ENCODE data around the gene TRPM8. TPM values are rescaled to one million over a fixed set of nuclear protein-coding genes. Genes with fewer than 3 reads are reported as not detected.
"Not testable (repeated sequence)": the region's sequence is repeated elsewhere in the genome, so short reads cannot be mapped to it uniquely, and the experiment has no call there.

The TRPM8 gene
- polyA plus RNA-seq, 3 donors, result 0.06 to 0.08 TPM; not detected in 1

DNA sequence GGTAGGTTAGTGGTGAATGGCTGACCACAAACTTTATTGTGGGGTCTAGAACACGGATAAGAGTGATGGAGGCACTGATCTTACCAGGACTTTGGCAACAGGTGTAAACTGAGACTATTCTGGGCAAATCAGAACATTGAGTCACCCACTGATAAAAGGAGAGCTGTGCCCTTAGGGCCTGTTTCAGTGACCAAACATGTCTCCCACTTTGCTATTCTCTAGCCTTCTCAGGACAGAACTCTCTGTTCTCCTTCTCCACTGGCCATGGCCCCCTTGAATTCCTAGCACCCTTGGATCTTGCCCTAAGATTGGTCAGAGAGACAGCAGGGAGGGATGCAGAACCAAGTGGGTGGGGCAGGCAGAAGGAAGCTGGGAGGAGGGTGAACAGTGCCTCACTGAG is 18.3 kb downstream of the TRPM8 start:
- no peak for DNase-seq (ENCODE audit: low read depth in 3 of 3, low spot score in 2 of 3)

DNA sequence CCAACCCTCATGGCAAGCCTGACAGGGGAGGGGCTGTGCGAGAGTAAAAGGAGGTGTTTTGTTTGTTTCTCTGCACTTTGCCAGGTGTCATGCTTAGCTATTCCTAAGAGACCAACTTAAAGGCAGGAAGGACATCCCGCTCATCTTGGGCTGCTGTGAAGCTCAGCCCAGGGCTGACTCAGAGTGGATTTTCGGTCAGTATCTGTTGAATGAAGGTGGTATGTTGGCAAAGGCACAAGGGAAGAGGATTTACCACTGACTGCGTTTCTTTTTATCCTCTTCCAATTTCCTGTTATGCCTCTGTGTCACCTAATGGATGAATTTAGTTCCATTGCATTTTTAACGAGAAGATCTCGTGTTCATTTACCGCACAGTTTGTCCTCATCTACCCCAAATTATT is 18.9 kb downstream of the TRPM8 start:
- no peak for DNase-seq (ENCODE audit: low read depth in 3 of 3, low spot score in 2 of 3)

DNA sequence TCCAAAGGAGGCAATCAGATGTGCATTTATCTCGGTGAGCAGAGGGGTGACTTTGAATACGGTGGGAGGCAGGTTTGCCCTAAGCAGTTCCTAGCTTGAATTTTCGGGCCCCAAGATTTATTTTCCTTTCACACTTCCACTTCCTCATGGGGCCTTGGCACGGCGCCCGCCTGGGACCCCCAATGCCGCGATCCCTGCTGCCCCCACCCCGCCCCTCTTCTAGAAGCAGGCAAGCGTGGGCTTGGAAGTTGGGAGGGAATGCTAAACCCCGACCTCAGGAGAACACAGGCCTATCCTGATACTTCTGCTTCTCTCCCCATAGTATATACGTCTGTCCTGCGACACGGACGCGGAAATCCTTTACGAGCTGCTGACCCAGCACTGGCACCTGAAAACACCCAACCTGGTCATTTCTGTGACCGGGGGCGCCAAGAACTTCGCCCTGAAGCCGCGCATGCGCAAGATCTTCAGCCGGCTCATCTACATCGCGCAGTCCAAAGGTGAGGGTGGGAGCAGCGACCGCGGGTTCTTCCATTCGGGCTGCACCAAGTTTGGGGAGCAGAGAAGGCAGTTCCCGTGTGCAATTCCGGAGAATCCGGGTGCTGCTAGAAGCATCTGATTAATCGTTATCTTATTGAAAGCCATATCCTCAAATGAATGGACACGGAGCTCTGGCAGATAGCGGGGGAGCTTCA is 21.6 kb downstream of the TRPM8 start:
- DNase-seq (ENCODE audit: low read depth in 3 of 3, low spot score in 2 of 3), result no peak

DNA sequence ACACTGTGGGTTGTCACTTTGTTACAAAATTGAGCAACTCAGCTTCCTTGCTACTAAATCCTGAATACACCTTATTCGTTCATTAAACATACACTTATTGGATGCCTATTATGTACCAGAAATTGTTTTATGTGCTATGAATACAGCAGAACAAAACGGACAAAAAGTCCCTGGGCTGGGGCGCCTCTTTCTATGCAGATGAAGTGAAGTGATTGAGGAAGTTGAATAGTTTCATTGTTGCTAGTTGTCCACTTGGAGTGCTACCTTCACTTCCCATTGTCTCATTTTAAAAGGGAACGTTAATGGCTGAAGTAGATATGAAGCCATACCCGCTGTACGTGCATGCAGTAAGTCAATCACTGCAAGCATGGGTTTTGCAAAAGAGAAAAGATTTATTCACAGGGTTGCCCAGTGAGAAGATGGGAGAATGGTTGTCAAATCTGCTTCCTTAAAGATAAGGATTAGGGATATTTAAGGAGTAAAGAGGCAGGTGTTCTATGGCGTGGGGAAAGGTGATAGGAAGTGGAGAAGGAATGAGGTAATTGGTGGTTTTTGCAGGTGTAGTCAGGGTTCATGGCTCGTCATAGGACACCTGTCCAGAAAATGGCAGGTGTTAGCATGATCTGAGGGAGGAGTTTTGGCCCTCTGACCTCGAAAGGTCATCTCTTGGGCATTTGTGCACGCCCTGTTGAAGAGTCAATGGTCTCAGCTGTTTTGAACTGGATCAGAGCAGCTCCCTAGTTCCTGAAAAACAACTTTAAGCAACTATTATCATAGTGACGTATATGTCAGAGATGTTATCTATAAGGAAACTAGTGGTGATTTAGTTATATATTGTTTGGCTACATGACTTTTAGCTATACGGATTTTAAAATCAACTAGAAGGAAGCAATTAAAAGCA is 23.5 kb downstream of the TRPM8 start:
- DNase-seq (ENCODE audit: low read depth in 3 of 3, low spot score in 2 of 3), result no peak

DNA sequence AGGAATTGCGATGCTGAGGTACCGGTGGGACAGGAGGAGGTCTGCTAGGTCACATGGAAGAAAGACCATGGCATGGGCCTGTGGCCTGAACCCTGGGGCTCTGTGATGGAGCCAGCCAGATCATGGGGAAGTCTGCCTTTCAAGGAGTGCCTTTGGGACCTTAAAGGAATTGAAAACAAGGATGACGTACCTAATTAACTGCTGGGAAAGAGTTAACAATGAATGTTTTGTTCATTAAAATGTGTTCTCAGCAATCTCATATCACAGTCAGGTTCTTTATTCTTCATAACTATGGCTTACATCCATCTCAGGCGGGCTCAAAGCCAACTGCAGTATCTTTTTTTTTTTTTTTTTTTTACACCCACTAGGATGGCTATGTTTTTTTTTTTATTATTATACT is 25.6 kb downstream of the TRPM8 start:
- no peak for DNase-seq (ENCODE audit: low read depth in 3 of 3, low spot score in 2 of 3)

DNA sequence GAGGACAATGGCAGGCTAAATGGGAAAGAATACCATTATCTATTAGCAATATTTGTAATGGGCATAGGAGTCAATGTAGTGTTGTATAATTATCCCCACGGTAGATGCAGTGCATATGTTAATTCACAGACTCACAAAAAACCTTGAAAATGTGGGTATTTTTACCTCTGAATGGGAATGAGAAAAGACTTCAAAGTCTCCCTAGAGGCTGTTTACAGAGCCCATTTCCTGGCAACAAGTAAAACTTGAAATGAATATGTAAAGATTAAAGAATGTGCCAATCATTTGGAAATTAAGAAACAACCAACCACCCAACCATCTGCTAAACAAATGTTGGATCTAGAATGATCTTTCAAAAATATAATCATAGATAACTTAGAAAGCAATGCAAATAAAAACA is 27.1 kb downstream of the TRPM8 start:
- no peak for DNase-seq (ENCODE audit: low read depth in 3 of 3, low spot score in 2 of 3)

DNA sequence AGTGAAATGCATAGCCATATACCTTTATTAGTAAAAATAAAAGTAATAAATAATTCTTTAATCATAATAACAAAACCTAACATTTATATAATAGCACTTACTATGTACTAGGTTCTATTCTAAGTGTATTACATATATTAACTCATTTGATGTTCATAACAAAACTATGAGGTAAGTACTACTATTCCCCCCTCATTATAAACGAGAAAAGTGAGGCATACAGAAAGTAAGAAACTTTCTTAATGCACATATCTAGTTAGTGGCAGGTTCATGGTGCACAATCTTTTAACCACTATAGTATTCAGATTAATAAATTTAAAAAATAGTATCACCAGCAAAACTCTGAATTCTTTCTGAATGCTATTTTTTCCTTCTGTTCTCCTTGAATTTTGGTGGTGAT is 27.5 kb downstream of the TRPM8 start:
- DNase-seq (ENCODE audit: low read depth in 3 of 3, low spot score in 2 of 3), result no peak

DNA sequence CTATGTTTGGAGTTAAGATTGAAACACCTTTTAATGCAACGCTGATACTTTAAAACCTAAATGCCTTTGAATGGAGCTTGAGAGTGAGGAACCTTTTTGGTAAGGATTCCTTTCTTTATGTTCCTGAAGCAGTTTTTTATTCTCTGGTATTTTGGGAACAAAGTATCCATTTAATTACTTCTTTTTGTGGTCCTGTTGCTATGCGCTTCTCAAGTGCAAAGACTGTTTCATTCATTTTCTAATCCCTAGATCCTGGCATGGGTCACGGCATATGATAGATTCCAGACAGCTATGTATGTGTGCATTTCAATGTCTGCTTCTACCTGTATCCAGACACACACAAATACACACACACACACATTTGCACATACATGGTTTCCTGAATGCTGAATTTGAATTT is 28.0 kb downstream of the TRPM8 start:
- DNase-seq (ENCODE audit: low read depth in 3 of 3, low spot score in 2 of 3), result no peak

DNA sequence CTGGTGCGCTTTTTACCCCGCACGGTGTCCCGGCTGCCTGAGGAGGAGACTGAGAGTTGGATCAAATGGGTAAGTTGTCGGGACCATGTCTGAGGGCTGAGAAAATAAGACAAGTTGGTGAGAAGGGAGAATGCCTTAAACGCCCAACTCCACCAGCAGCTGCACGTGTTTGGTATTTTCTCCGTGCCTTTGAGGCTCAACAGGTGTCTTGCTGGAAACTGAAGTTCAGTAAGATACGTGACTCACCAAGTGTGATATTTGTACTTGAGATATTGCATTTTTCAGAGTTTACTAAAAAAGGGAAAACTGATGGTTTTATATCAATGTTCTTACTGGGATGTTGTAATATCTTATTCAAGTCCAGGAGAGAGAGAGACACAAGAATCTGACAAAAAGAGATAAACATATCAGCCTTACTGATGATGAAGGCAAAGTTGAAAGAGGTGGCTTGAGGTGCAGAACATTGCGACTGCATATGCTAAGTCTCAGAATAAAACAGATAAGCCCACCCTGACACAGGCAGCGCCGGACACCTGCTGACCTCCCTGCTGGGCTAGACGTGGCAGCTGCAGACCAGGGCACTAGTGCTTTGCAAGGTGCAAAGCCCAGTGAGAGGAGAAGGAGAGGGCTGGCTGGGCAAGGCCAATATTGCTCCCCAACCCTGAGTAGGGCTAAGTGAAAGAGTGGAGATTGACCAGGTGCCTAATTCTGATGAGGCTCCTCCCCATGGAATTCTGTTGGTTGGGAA is 33.1 kb downstream of the TRPM8 start:
- no peak for DNase-seq (ENCODE audit: low read depth in 3 of 3, low spot score in 2 of 3)

DNA sequence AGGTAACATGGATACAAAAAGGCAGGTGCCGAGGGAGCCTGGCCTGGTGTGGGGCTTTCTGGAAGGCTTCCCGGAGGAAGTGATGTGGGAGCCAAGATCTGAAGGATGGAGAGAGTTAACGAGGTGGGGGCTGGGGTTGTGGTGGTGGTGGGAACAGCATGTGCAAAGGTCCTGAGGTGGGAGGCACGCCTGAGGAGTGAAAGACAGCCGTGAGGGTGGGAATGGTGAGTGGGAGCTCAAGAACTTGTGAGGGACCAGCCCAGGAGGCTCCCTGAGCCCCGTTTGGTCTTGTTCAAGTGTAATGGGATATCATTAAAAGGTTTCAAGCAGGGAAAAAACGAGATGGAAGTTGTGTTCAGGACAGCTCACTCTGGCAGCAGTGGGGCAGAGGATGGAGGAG is 35.2 kb downstream of the TRPM8 start:
- no peak for DNase-seq (ENCODE audit: low read depth in 3 of 3, low spot score in 2 of 3)

DNA sequence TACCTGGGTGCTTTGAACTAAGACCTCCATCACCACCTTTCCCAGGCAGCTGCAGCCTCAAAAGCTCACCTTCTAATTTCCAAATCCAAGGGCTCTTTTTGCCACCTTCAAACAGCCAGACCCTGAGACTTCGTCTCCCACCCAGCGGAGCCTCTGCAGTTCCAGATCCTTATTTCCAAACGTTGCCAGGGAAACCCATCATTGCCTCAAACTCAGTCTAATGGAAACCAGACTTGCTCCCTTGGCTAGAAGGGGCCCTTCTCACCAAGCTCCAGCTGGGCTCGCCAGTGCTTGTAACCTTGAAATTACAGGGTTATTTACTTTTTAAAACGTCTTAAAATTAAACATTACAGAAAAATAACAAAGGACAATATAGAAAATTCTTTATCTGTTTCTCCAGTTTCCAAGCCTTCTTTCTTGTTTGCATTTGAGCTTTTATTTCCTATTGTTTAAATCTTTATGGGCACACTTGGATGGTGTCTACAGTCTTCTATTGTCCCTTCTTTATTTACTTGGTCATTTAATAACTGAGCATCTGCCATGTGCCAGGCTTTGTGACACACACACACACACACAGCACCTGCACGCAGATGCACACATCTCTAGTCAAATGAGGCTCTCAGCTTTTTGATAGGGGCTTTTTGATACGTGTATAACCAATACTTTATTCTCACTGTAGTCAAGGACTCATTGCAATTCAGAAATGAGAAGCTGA is 36.1 kb downstream of the TRPM8 start:
- no peak for DNase-seq (ENCODE audit: low read depth in 3 of 3, low spot score in 2 of 3)

DNA sequence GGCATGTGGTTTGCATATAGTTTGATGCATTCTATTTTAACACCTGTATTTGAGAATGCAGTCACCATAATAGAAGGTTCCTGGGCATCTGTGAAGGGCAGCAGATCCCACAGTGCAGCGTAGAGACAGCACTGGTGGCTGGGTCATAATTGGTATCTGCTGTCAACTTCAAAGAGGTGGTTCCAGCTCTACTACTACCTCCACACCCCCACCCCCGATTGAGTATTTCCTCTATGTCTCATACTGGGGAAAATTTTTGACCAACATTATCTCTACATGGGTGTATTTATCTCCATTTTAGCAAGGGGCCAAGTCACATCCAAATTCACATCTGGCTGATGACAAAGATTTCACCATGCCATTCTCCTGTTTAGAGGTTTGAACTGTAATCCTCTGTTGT is 43.0 kb downstream of the TRPM8 start:
- DNase-seq (ENCODE audit: low read depth in 3 of 3, low spot score in 2 of 3), result no peak

DNA sequence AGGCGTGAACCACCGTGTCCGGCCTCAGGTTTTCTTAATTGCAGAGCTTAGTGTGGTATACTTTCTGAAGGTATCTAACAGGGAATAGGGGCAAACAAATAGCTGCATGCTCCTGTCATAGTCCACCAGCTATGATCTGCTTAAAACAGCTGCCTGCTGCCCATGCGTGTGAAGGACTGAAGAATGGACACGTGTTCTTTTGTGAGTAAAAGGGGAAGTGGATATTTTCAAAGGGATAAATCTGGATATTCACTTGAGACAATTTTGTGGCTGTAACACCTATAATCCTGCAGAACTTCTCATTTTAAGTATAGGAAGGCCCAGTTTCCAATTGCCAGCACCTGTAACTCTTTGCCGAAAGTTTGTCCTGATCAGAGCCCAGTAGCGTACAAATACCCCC is 44.7 kb downstream of the TRPM8 start:
- DNase-seq (ENCODE audit: low read depth in 3 of 3, low spot score in 2 of 3), result no peak

DNA sequence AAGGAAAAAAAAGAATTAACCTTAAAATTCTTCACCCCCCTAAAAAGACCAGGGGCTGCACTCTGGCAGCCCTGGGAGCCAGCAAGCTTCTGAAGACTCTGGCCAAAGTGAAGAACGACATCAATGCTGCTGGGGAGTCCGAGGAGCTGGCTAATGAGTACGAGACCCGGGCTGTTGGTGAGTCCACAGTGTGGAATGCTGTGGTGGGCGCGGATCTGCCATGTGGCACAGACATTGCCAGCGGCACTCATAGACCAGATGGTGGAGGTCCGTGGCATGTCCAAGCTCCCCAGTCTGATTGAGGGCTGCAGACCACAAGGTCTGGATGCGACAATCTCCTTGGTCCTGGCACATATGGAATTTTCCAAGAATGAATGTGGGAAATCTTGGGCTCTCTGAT is 47.4 kb downstream of the TRPM8 start:
- no peak for DNase-seq (ENCODE audit: low read depth in 3 of 3, low spot score in 2 of 3)

DNA sequence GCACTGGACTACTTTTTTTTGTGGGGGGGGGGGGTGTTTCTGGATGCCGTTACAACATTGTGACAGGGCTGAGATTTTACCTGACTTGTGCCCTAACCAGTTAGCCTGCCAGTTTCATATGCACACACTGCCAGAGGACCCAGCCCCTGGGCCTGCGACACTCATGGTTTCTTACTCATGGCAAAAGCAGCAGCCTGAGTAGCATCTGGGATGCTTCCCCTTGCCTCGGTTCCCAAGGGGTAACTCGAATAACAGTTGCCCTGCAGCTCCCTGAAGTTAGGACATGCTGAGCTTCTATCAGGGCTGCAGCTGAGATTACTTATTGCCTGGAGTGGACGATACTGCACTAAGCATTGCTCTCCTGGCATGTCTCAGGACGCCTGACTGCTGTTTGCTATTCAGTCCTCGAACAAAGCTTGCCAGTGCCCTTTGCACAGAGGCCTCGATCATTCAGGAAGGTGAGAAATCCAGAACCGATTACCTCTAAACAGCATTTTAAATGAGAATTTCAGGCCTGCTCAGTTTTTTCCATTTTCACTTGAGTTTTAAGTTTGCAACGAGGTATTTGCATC is 47.9 kb downstream of the TRPM8 start:
- no peak for DNase-seq (ENCODE audit: low read depth in 3 of 3, low spot score in 2 of 3)

DNA sequence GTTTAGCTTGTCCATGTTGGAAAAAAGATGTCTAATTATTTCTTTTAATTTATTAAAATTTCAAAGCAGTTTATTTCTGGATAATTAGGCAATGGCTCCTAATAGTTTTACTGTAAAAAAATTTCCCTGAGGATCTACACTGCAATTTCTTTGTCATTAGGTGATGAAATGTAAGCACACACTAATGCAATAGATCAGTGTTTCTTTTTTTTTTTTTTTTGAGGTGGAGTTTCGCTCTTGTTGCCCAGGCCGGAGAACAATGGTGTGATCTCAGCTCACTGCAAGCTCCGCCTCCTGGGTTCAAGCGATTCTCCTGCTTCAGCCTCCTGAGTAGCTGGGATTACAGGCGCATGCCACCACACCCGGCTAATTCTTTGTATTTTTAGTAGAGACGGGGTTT is 48.5 kb downstream of the TRPM8 start:
- not testable (repeated sequence) for DNase-seq (ENCODE audit: low read depth in 3 of 3, low spot score in 2 of 3)

DNA sequence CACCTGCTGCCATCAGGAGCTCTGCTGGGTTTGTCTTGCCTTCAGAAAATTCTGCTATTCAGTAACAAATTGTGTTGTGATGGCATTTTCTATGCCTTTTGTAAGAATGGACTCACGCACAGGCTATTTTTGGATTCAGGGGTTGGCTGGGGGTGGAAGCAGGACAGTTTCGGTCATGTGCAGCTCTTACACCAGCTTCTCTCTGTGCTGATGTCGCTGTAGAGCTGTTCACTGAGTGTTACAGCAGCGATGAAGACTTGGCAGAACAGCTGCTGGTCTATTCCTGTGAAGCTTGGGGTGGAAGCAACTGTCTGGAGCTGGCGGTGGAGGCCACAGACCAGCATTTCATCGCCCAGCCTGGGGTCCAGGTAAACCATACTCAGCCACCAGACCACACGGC is 49.2 kb downstream of the TRPM8 start:
- no peak for DNase-seq (ENCODE audit: low read depth in 3 of 3, low spot score in 2 of 3)

DNA sequence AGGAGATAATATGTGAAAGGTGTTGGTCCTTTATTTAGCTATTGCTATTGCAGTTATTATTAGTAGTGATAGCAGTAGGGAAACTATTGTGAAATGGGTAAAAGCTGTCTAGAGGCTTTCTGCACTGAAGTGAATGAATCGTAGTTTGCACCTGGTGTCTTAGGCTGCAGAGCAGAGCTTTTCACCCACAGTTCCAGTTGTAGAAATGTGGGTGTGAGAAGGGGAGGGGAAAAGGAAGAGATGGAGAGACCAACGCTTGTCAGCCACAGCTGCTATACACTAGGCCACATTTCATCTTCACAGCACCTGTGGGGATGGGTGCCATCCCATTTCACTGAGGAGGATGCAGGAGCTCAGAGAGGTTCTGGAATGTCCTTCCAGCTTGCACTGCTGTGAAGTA is 50.0 kb downstream of the TRPM8 start:
- no peak for DNase-seq (ENCODE audit: low read depth in 3 of 3, low spot score in 2 of 3)

DNA sequence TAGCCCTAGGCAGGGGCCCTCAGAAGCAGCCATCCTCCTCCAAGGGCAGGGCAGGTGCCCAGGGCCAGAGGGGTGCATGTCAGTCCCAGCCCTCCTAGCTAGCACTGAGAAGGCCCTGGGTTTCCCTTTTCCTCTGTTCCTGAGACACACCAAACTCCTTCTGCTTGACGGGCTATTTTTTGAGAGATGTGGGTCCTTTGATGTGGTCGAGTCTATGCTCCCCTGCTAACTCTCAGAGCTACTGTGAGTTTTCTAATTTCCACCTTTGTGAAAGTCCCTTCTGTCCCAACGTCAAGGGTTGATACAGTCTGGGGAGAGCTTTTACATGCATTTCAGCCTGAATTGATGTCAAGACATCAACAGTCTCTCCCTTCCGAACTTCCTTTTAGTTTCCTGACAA is 51.4 kb downstream of the TRPM8 start:
- DNase-seq (ENCODE audit: low read depth in 3 of 3, low spot score in 2 of 3), result no peak

DNA sequence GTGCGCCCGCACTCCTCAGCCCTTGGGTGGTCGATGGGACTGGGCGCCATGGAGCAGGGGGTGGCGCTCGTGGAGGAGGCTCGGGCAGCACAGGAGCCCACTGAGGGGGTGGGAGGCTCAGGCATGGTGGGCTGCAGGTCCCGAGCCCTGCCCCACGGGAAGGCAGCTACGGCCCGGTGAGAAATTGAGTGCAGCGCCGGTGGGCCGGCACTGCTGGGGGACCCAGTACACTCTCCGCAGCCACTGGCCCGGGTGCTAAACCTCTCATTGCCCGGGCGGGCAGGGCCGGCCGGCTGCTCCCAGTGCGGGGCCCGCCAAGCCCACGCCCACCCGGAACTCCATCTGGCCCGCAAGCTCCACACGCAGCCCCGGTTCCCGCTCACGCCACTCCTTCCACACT is 55.3 kb downstream of the TRPM8 start:
- DNase-seq (ENCODE audit: low read depth in 3 of 3, low spot score in 2 of 3), result not testable (repeated sequence)

Measured in right renal cortex interstitium (tissue), 3 donors.